Measurements from ENCODE around the gene PTPRN2. TPM values are rescaled to one million over a fixed set of nuclear protein-coding genes. Genes with fewer than 3 reads are reported as not detected.

Gene PTPRN2
- total RNA-seq, 1 experiment from 2014 or later, result 2.1 TPM

DNA sequence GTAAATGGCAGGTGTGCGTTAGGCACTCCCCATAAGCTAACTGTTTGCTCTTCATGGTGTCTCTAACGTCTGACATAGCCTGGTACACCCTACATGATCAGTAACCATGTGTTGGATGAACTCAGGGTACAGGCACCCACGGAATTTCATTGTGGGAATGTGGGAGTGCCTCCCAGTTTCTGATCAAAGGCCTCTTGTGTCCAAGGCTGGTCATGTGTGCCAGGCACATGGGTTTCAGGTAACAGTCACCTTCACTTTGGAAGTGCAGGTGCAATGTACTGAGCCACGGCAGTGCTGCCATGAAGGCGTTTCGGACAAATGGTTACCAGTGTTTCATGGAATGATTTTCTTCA lies 952.5 kb downstream of the PTPRN2 start:
- H3K79me2 ChIP-seq (ENCODE audit: insufficient read depth, low read length), result no peaks in the 10 kb centered on the region
- intact Hi-C loops (cut with micrococcal nuclease), result no loop called here
- H3K4me3 ChIP-seq (replicated peaks in 1 of 2; ENCODE audit: low read depth in 1 of 2, low read length in 2 of 2), result no peak overlapping the region
- no peak for DNase-seq (ENCODE audit: low read depth, low spot score)
- no peak overlapping the region for H3K9ac ChIP-seq (ENCODE audit: low read length)
- no peaks in the 10 kb centered on the region for H4K20me1 ChIP-seq (ENCODE audit: insufficient read depth)
- no peaks in the 10 kb centered on the region for H3K27me3 ChIP-seq (ENCODE audit: insufficient read depth, low read length)
- H2AFZ ChIP-seq (ENCODE audit: low read depth, low read length, poor library complexity, severe bottlenecking), result no peak overlapping the region
- TF ChIP-seq YY1 (IDR thresholded peaks at IDR 0.05; ENCODE audit: extremely low read depth, insufficient replicate concordance, low read depth, low read length), result no peak
- TF ChIP-seq EZH2phosphoT487 (IDR thresholded peaks at IDR 0.05; ENCODE audit: borderline replicate concordance), result no peak
- no peak for TF ChIP-seq SRF (IDR thresholded peaks at IDR 0.05; ENCODE audit: low read depth)
- TF ChIP-seq, protein P1, sequence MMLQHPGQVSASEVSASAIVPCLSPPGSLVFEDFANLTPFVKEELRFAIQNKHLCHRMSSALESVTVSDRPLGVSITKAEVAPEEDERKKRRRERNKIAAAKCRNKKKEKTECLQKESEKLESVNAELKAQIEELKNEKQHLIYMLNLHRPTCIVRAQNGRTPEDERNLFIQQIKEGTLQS (IDR thresholded peaks at IDR 0.05), result no peak
- no peak for TF ChIP-seq ELF1 (IDR thresholded peaks at IDR 0.05; ENCODE audit: borderline replicate concordance, low read depth)
- no peak for TF ChIP-seq RAD21 (IDR thresholded peaks at IDR 0.05; ENCODE audit: low read depth)
- no peak for TF ChIP-seq EZH2 (IDR thresholded peaks at IDR 0.05)
- no peak for TF ChIP-seq SIN3A (IDR thresholded peaks at IDR 0.05; ENCODE audit: low read depth)
- no peak for TF ChIP-seq CBX3 (IDR thresholded peaks at IDR 0.05; ENCODE audit: low read depth)
- no peak for TF ChIP-seq FOSL1 (IDR thresholded peaks at IDR 0.05; ENCODE audit: low read depth)
- no peak for TF ChIP-seq ZFX (IDR thresholded peaks at IDR 0.05)
- TF ChIP-seq, protein P2, sequence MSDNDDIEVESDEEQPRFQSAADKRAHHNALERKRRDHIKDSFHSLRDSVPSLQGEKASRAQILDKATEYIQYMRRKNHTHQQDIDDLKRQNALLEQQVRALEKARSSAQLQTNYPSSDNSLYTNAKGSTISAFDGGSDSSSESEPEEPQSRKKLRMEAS (IDR thresholded peaks at IDR 0.05), result no peak
- TF ChIP-seq TCF7L2 (IDR thresholded peaks at IDR 0.05; ENCODE audit: borderline replicate concordance, extremely low read depth, insufficient read depth, insufficient read length), result no peak
- ChIA-PET CTCF (no interaction called here), POLR2A (no interaction called here), RAD21 (ENCODE audit: low non-redundant PET in 1 of 2, low total read pairs in 2 of 2, uncharacterized antibody in 2 of 2, unreplicated experiment in 2 of 2) (no interaction called here)
- no TSS peak for BruUV-seq (replicated peaks)
- no peaks in the 10 kb centered on the region; a peak in 1 of 4 replicates for H3K9me3 ChIP-seq (ENCODE audit: control insufficient read depth in 1 of 2, insufficient read depth in 1 of 2, low read depth in 1 of 2, low read length in 2 of 2)
- H3K4me1 ChIP-seq (ENCODE audit: control insufficient read depth in 1 of 2, insufficient read depth in 2 of 2, low read length in 2 of 2), result no peaks in the 10 kb centered on the region; a peak in 1 of 4 replicates
- H3K9me2 ChIP-seq (ENCODE audit: insufficient read depth), result no peaks in the 10 kb centered on the region
- no peak overlapping the region for H3K27ac ChIP-seq (ENCODE audit: low read depth, low read length)
- H3K4me2 ChIP-seq (ENCODE audit: low read length), result no peak overlapping the region
- ATAC-seq, result no peak; the same call in 1 of the 2 replicates
- H3K36me3 ChIP-seq (ENCODE audit: control insufficient read depth in 1 of 2, insufficient read depth in 2 of 2, low read length in 2 of 2), result no peaks in the 10 kb centered on the region
